ENCODE measurements around the gene MXD4.
"Not testable (repeated sequence)": the region's sequence is repeated elsewhere in the genome, so short reads cannot be mapped to it uniquely, and the experiment has no call there.

Gene MXD4

DNA sequence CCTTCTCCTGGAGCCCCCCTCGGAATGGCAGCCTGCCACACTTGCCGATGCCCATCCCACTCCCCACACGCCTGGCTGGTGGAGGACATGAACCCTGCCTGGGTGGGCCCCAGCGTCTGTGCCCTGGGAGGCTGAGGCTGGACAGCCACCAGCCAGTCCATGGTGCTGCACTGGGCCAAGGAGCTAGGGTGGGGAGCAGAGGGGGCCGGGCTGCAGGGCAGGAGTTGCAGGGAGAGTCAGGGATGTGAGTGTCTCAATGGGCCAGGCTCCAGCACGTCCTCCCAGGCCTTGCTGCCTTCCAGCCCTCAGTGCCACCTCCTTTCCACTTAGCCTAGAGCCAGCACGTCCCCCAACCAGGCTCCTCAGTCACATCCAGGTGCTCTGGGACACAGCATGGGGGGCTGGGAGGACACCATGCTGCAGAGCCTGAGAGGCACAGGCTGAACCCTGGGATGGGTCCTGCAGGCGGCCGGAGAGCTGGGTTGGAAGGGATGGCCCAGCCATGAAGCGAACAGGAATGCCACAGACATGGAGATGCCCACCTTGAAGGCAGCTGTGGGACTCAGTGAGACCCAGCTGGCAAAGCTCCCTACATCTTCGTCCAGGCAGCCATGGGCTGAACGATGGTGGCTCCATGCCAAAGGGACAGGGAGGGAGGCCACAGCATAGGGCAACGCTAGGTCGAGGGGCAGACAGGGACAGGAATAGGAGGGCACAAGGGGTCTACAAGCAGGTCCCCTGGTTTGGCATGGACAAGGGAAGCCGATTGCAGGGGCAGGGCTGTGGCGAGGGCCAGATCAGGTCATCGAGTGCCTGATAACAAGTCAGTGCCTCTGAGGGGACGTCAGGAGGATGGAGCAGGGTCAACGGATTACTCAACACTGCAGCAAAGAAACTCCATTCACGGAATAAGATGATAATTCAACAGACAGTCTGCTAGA, 30.1 kb upstream of the MXD4 start:
- peak in 1 of 2 donors; percentile 14 for DNase-seq

DNA sequence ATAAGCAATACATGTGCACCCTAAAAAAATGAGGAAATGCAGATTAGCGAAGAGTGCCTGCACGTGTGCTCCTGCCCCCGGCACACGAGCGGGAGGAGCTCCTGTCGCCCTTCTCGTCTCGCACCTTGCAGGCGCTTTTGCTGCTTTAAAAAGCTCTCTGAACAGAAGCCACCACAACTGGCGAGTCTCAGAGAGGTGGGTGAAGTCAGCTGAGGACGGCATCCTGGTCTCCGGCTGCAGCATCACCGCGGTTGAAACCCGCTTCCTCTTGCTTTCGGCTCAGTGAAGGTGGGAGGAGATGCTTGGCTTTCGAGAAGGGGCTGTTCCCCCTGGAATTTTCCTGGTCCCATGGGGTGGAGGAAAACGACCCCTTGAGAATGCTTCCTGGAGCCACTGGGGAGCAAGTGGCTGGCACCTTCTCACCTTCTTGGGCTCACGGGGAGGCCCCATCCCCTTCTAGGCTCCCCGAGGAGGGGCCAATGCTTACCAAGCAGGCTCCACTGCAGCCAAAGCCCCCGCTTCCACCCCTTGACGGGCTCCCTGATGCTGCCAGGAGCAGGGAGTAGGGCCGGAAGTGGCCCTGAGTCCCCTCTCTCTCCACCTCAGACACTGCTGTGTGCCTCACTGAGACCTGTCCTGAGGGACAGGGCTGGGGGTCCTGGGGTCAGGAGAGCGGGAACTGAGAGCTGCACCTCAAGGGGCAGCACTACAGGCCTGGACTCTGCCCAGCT, 29.2 kb upstream of the MXD4 start:
- DNase-seq, result peak; percentile 51 to 52

- DNase-seq, result no peak
Measured at GRCh38 chr4:2290488-2290887, 28.6 kb upstream of the MXD4 start.

DNA sequence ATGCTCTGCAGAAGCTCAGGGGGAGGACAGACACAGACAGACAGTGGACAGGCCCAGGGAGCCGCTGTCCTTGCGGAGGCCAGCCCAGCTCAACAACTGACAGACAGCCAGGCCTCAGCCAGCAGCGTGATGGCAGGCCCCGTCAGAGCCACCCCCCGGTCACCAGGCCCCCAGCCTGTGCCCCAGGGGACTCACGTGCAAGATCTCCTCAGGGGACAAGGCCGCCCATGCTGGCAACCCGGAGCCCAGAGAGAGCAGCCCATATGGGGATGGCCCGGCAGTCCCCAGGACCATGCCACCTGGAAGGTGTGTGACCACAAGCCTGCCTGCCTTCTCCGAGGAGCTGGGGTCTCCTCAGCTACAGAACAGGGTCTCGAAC, 28.0 kb upstream of the MXD4 start:
- no peak for DNase-seq

DNA sequence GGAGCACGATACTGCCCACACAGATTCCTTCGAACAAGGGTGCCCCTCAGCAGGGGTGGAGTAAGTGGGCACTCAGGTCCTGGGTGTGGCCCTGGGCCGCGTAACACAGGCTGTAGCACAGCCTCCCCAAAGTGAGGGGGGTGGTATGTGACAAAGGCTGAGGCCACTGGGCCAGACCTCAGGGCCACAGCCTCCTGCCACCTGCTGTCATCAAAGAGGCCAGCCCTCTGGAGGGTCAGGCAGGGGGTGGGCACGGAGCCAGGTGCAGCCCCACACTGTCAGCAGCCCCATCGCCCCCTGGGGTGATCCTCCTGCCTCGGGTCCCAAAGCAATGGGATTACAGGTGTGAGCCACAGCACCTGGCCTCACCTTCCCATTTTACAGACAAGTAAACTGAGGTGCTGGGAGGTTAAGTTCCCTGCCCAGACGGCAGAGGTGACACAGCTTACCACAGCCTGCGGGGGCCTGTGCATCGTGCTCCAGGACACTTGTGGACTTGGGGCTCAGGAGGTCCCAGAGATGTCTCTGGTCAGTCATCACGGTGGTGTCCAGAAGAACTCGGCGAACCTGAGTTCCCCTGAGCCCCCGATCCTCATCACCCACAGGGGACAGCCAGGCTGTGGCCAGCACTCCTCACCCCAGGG, 27.5 kb upstream of the MXD4 start:
- no peak for DNase-seq

GRCh38 chr4:2288051-2288541, 26.2 kb upstream of the MXD4 start:
- no peak for DNase-seq

GRCh38 chr4:2287594-2287915, 25.6 kb upstream of the MXD4 start:
- no peak for DNase-seq

DNA sequence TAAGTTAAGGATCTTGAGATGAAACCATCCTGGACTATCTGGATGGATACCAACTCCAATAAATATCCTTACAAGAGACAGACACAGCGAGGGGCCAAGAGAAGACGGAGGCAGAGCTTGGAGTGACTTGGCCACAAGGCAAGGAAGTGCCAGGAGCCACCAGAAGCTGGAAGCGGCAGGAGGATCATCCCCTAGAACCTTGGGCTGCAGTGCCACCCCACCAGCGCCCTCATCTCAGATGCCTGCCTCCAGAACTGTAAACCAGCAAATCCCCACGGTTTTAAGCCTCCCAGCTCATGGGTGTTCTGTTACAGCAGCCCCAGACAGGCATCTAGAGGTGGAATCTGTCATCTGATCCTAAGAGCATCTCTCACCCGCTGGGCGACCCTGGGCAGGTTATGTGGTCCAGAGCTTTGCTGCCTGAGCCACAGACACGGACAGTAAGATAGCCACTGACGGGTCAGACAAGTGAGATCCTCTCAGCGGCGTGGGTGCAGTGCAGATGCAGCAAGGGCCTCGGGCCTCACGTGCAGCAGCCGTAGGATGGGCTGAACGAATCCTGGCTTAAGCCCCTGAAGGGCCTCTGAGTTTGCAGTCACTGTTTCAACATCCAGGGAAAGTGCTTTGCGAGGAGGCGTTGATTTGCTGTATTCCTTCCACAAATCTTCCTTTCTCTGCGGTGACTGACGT, 25.1 kb upstream of the MXD4 start:
- no peak for DNase-seq

DNA sequence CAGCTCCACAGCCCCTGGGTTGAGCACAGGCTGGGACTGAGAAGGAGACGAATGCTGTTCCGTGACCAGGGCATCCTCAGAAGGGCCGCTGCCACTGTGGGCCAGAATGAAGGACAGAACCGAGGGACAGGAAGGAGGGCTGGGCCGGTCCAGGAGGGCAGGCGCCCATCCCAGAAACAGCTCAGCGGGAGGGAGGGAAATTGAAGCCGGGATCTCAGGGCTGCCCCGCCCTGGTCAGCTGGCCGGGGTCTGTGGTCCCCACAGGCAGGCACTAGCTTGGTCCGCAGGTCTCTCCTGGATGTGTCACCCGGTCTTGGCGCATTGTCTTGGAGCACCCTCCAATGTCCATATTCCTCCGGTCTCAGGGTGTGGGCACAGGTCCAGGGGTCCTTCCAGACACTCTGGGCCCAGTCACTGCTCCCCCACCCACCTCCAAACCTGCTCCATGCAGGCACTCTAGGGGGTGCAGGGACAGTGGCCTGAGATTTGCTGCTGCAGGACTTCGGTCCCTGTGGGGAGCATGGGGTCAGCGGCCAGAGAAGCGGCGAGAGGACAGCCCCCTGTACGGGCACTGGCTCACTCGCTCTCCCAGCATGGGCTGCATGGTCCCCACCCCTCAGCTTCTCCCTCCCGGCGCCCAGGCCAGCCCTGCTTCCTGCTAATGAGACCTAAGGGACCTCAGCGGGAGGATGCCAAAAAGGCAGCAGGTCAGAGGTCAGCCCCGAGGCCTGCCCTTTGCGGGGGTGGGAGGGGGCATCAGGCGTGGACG, 23.9 kb upstream of the MXD4 start:
- no peak for DNase-seq

- DNase-seq, result no peak
Measured at GRCh38 chr4:2284934-2285612, 23.2 kb upstream of the MXD4 start.

DNA sequence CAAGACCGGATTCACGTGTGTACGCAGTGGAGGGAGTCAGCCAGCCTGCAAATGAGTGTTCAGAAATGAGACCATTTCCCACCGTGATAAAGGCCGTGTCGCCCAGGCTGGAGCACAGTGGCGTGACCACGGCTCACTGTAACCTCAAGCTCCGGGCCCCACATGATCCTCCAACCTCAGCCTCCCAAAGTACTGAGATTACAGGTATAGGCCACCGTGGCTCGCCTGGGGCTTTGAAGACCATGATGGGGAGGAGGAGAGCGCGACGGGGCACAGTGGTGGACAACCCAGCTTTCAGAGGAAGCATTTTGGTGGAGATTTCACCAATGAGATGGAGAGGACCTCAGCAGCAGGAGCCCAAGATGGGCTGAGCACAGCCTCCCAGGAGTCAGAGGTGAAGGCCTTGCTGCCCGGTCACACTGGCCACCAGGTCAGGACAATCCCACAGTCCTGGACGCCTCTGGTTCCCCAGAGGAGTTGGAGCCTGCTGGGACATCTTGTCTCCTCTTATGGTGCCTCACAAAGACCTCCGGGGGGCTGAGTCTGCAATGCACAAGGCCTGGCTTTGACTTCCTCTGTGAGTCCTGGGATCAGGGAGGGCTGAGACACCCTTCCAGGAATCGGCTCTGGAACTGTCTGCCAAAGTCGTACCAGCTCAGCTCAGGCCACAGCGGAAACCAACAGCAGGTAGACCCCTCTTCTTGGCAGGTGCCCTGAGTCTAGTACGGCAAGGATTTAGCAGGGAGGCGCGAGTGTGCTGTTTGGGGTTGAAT, 22.4 kb upstream of the MXD4 start:
- DNase-seq, result no peak

DNA sequence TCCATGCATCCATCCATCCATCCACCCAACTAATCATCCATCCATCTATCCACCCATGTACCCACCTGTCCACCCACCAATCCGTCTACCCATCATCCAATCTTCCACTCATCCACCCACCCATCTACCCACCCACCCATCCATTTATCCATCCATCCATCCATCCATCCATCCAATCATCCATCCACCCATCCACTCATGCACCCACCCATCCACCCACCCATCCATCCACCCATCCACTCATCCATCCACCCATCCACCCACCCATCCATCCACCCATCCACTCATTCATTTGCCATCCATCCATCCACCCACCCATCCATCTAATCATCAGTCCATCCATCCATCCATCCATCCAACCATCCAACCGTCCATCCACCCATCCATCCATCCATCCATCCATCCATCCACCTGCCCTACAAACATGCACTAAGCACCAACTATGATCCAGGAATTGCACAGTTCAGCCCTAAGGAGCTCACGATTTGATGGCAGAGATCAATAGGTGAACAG, 21.3 kb upstream of the MXD4 start:
- DNase-seq, result no peak

GRCh38 chr4:2281575-2282343, 19.9 kb upstream of the MXD4 start:
- DNase-seq, result peak; percentile 46 to 54

DNA sequence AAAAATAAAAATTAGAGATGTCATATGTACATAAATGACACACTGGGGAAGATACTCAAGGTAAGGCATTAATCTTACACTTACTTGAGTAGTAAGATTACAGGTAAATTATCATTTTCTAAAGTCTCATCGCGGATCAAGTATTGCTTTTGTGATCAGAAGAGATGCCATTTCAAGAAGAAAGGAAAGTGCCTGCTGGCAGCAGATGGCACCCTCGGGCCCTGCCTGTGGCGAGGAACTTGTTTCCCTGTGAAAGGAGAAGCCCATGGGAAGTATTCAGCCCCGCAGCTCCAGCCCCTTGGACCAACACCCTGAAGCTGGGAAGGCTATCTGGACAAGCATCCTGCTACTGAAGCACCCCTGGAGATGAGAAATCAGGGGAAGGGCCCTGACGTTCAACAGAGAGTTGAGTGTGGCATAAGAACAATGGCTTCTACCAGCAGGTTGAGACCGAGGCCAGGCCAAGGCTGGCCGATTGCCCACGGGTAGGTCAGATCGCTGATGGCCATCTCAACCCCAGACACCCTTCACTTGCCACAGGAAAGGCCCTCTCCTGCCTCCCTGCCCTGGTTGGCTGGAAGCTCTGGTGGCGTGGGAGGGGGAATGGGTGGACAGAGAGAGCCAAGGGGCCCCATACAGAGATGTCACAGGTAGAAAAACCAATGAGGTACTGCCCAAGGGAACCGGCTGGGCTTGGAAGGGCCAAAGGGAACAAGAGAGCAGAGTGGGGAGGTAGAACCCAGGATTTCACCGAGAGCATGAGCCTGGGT, 18.8 kb upstream of the MXD4 start:
- DNase-seq, result no peak

DNA sequence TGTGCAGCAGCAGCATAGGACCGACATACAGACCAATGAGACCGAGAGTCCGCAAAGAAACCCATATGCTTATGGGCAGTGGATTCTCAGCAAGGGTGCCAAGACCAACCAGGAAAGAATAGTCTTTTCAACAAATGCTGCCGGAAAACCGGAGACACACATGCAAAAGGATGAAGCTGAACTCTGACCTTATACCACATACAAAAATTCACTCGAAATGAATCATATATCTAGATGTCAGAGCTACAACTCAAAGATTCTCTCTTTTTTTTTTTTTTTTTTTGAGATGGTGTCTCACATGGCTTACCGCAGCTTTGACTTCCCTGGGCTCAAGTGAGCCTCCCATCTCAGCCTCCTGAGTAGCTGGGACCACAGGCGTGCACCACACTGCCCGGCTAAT, 16.0 kb upstream of the MXD4 start:
- no peak for DNase-seq

DNA sequence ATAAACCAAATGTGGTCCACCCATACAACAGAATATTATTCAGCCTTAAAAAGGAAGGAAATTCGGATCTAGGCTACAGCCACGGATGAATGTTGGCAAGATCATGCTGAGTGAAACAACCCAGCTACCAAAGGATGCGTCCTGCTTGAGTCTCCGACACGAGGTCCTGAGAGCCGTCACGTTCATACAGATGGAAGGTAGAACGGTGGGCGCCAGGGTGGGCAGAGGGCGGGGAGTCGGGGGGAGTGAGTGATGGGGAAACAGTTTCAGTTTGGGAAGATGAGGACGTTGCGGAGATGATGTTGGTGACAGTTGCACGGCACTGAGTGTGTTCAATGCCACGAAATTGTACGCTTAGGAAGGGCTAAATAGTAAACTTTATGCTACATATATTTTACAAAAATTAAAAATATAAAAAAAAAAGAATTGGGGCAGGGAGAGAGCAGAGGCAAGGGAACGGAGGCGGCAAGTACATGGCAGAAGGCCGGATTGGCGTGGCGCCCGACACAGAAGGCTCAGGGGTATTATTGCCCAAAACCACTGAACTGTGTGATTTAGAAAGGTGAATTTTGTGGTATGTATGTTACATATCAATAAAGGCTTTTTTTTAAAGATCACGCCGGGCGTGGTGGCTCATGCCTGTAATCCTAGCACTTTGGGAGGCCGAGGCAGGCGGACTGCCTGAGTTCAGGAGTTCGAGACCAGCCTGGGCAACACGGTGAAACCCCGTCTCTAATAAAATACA, 14.8 kb upstream of the MXD4 start:
- DNase-seq, result no peak

- no peak for DNase-seq
Measured at GRCh38 chr4:2275546-2276251, 13.8 kb upstream of the MXD4 start.

DNA sequence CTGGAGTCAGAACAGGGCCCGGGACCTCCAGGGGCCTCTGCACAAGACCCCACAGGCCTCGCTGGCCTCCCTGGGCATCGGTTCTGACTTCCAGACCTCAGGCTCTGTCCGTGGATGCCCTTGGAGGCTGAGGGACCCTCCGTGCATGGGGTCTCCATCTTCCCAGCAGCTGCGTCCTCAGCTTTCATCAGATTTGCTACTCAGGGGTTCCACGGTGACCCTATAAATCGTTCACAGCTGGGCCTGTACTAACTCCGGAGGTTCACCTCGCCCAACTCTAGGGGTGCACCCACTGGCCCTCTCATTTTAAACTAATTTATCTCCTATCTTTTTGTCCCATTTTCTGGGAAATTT, 13.1 kb upstream of the MXD4 start:
- not testable (repeated sequence) for DNase-seq

All from stimulated activated CD4-positive, alpha-beta T cell treated with anti-CD3 and anti-CD28 coated beads, Interleukin-2, amount 100 ng/mL, for 24 hours (primary cell).